Measurements from ENCODE around the gene IL18R1.

GRCh38 chr2:102401456-102401855 lies 45.9 kb downstream of the IL18R1 start:
- TF ChIP-seq CTCF (IDR thresholded peaks at IDR 0.05; ENCODE audit: extremely low read depth in 1 of 2, insufficient read depth in 1 of 2, low read depth in 1 of 2, low read length in 2 of 2), result no peak
- TF ChIP-seq MAX (IDR thresholded peaks at IDR 0.05; ENCODE audit: insufficient read depth, insufficient read length), result no peak
- TF ChIP-seq GATA2 (IDR thresholded peaks at IDR 0.05; ENCODE audit: insufficient read depth, insufficient read length, low read depth, low read length), result no peak
- no peak for TF ChIP-seq POLR2A (IDR thresholded peaks at IDR 0.05; ENCODE audit: low read depth, low read length)
- no peak for TF ChIP-seq EZH2 (IDR thresholded peaks at IDR 0.05; ENCODE audit: borderline replicate concordance, low read depth, low read length, severe bottlenecking)
- no peak for TF ChIP-seq POLR2AphosphoS5 (IDR thresholded peaks at IDR 0.05; ENCODE audit: insufficient read depth, low read depth, low read length)

Data from endothelial cell of umbilical vein (primary cell).